Activated T-cell treated with anti-CD3 and anti-CD28 coated beads, Interleukin-2, amount 50 U/mL, for 72 hours (primary cell): ENCODE results near the gene FUNDC2. TPM values are rescaled to one million over a fixed set of nuclear protein-coding genes. Genes with fewer than 3 reads are reported as not detected.

Source experiments
- ATAC-seq, 2 donors: fragments of 150-1000 bp; cut with Tn5 transposase; replicated peaks in 1 of 2; 2 replicates each; pipeline ENCODE4 v1.10.0; 2021; ENCODE audit warnings: moderate library complexity in 2 of 2, mild to moderate bottlenecking in 1 of 2
- DNase-seq, 2 donors: peaks; one replicate each; pipeline ENCODE4 v3.0.0; 2021 to 2022; ENCODE audit warnings: mixed read lengths in 1 of 2
- H3K27ac Mint-ChIP-seq: one replicate; pipeline ENCODE4 v1.8.0; 2022; ENCODE audit warnings: mild to moderate bottlenecking, moderate library complexity, mixed read lengths
- H3K27me3 Mint-ChIP-seq: one replicate; pipeline ENCODE4 v1.8.0; 2022; ENCODE audit warnings: low read depth, mixed read lengths
- H3K36me3 Mint-ChIP-seq, 2 donors: one replicate each; pipeline ENCODE4 v1.8.0; 2022; ENCODE audit warnings: mixed read lengths in 2 of 2, mild to moderate bottlenecking in 1 of 2; ENCODE audit not compliant: insufficient read depth in 2 of 2
- H3K4me1 Mint-ChIP-seq: one replicate; pipeline ENCODE4 v1.8.0; 2022; ENCODE audit warnings: low read depth, mixed read lengths
- H3K4me3 Mint-ChIP-seq, 2 donors: one replicate each; pipeline ENCODE4 v1.8.0; 2022; ENCODE audit warnings: mild to moderate bottlenecking in 2 of 2, mixed read lengths in 2 of 2, moderate library complexity in 2 of 2
- H3K9me3 Mint-ChIP-seq, 2 donors: one replicate each; pipeline ENCODE4 v1.8.0; 2022; ENCODE audit warnings: mixed read lengths in 2 of 2
- total RNA-seq, 2 donors: library from RNA; stranded (reverse); gene quantifications; one replicate each; pipeline ENCODE4 v1.2.3, GENCODE V29; 2022

FUNDC2 gene, protein sequence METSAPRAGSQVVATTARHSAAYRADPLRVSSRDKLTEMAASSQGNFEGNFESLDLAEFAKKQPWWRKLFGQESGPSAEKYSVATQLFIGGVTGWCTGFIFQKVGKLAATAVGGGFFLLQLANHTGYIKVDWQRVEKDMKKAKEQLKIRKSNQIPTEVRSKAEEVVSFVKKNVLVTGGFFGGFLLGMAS
- total RNA-seq, result 10 to 100 TPM; 34.6 to 42.8 TPM

DNA sequence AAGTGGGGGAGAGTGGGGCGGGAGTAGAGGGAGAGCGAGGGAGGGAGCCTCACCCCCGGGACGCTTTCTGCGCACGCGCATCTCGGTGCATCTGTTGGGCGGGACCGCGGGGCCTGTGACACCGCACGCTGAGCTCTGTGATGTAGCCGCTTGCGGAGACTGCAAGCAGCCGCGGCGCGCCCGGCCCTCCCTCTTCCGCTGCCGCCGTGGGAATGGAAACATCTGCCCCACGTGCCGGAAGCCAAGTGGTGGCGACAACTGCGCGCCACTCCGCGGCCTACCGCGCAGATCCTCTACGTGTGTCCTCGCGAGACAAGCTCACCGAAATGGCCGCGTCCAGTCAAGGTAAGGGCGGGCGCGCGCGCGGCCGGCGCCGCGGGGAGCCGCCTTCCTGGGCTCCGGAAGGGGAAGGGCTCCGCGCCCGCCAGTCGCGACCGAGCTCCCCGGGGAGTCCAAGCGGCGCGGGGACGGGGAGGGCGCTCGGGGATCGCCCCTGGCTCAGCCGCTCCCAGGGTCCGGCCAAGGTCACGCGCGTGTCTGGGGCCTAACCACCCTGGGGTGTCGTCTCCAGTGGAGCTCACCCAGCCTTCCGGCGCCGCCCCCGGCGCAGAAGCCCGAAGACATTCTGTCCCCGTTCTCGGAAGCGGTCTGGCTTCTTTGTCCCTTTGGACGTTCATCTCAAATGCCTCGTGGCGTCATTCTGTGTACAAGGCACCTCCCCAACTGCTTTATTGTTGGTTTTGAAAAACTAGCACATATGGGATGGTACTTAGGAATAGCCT is at the start of gene FUNDC2:
TSS of gene FUNDC2 (plus strand) at position 118 of the 782 bp plus-strand sequence. CDS start at position 213, 95 bp downstream.
- Mint-ChIP-seq H3K9me3 (no peaks in the 10 kb centered on the region), H3K4me3 (peak within 1 kb of the TSS; percentile 81 to 96), H3K27ac (peak within 1 kb of the TSS; percentile 99), H3K27me3 (no peaks in the 10 kb centered on the region), H3K36me3 (no peaks in the 10 kb centered on the region), H3K4me1 (peaks cover 29% of the 10 kb centered on the region)
- ATAC-seq (peak; percentile 88 to 89), DNase-seq (peak; percentile 92 to 94)

- Mint-ChIP-seq H3K9me3 (no peaks in the 10 kb centered on the region), H3K27ac (no peak overlapping the region), H3K4me1 (peaks cover 12% of the 10 kb centered on the region), H3K4me3 (no peak overlapping the region), H3K36me3 (no peaks in the 10 kb centered on the region), H3K27me3 (peaks cover 6% of the 10 kb centered on the region)
- ATAC-seq (no peak), DNase-seq (no peak)
Observed at GRCh38 chrX:154979629-154980028, 47.0 kb upstream of the FUNDC2 start.

DNA sequence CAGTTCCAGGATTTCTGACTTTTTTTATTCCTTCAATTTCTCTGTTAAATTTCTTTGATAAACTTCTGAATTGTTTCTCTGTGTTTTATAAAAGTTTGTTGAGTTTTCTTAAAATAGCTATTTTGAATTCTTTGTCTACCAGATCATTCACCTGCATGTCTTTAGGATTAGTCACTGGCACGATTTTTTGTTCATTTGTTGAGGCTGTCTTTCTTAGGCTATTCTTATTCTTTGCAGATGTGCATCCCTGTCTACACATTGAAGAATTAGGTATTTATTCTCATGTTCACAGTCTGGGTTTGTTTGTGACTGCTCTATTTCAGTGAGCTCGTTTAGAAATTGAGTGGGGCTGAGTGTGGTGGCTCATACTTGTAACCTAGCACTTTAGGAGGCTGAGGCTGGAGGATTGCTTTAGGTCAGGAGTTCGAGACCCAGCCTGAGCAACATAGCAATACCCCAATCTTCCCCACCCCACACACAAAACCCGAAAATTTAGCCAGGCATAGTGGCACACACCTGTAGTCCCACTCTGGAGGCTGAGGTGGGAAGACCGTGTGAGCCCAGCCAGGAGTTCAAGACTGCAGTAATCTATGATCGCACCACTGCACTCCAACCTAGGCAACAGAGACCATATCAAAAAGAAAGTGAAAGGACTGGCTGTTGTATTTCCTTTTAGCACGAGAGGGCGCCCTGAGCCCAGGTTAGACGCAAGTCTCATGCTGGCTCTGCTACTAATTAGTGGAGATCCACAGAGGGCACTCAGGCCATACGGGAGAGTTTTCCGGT is 46.1 kb upstream of the FUNDC2 start:
- ATAC-seq (peak; percentile 97 to 98), DNase-seq (peak; percentile 79 to 81)
- H3K4me1 Mint-ChIP-seq, result peaks cover 12% of the 10 kb centered on the region
- peak overlapping the region; percentile 35 for H3K27ac Mint-ChIP-seq
- no peaks in the 10 kb centered on the region for H3K9me3 Mint-ChIP-seq
- H3K27me3 Mint-ChIP-seq, result peaks cover 6% of the 10 kb centered on the region
- H3K4me3 Mint-ChIP-seq, result peak overlapping the region; percentile 81 to 86
- no peaks in the 10 kb centered on the region for H3K36me3 Mint-ChIP-seq

DNA sequence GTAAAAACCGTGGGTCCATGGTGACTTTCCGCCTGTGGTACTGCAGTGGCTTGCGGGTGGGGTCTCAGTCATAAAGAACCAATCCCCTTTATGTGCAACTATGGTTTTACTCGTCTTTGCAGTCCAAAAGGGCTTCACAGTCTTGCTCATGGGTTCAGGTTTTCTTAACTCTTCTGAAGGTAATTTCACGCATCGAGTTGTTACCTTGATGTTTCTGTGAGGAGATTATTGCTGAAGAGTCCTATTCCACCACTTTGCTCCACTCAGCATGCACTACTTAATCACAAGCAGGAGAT is 45.6 kb upstream of the FUNDC2 start:
- DNase-seq (no peak), ATAC-seq (no peak)
- Mint-ChIP-seq H3K27me3 (peaks cover 6% of the 10 kb centered on the region), H3K9me3 (no peaks in the 10 kb centered on the region), H3K4me3 (peak overlapping the region; percentile 81 to 86), H3K4me1 (peaks cover 12% of the 10 kb centered on the region), H3K36me3 (no peaks in the 10 kb centered on the region), H3K27ac (peak overlapping the region; percentile 35)

DNA sequence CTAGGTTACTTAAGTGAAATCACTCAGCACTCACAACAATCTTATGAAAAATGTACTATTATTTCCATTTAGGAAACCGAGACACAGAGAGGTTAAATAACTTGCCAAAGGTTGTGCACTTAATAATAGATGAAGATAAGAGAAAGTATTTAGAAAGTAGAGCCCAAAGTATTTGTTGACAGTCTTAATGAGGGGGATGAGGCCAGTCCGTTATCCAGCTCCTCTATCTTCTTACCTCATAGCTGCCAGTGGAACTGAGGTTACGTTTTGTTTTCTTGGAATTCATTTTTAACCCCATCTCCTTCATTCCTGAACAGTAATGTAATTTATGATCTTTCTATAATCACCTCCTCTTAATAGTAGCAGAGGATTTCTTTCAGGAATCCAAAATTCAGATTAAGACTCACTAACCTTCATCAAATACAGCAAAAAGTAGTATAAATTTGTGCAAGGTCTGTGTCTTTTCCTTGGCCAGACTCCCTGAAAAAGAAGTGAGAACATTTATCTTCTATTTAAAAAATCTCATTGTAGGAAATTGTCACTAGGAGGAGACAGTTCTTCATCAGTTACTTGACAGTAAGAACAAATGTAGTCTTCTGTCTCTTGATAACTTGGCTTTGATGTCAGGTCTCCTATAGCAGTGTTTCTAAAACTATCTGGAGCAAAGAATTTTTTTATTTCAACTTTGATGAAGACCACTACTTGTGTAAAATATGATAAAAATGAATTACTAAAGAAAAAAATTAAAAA is 39.6 kb upstream of the FUNDC2 start:
- no peak overlapping the region for H3K27ac Mint-ChIP-seq
- DNase-seq, result no peak
- peaks cover 19% of the 10 kb centered on the region for H3K4me1 Mint-ChIP-seq
- H3K9me3 Mint-ChIP-seq, result no peaks in the 10 kb centered on the region
- no peaks in the 10 kb centered on the region for H3K36me3 Mint-ChIP-seq
- no peak overlapping the region for H3K4me3 Mint-ChIP-seq
- ATAC-seq, result no peak
- peaks cover 12% of the 10 kb centered on the region for H3K27me3 Mint-ChIP-seq

DNA sequence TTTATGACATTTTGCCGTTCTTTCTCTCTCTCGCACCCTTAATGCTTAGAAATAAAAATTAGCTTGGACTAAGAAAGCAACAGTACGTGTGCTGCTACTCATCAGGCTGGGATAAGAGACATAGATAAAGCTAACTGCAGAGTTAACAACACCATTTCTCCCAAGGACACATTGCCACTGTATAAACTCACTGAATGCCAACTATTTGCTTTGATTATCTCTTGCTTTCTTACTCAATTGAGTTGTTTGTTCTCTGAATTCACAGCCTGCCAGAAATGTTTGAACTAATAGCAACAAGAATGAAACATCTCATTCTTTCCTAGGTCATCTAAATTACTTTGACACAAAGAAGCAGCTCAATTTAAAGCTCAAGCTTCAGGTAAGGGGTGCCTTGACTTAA is 38.7 kb upstream of the FUNDC2 start:
- DNase-seq (no peak), ATAC-seq (no peak)
- peaks cover 19% of the 10 kb centered on the region for H3K4me1 Mint-ChIP-seq
- no peak overlapping the region for H3K27ac Mint-ChIP-seq
- no peak overlapping the region for H3K4me3 Mint-ChIP-seq
- H3K27me3 Mint-ChIP-seq, result peaks cover 14% of the 10 kb centered on the region
- no peaks in the 10 kb centered on the region for H3K36me3 Mint-ChIP-seq
- H3K9me3 Mint-ChIP-seq, result no peaks in the 10 kb centered on the region

- H3K4me1 Mint-ChIP-seq, result peaks cover 19% of the 10 kb centered on the region
- H3K9me3 Mint-ChIP-seq, result no peaks in the 10 kb centered on the region
- no peak overlapping the region for H3K27ac Mint-ChIP-seq
- ATAC-seq (no peak), DNase-seq (no peak)
- no peak overlapping the region for H3K4me3 Mint-ChIP-seq
- peaks cover 14% of the 10 kb centered on the region for H3K27me3 Mint-ChIP-seq
- H3K36me3 Mint-ChIP-seq, result no peaks in the 10 kb centered on the region
Observed at GRCh38 chrX:154988719-154989118, 37.9 kb upstream of the FUNDC2 start.

DNA sequence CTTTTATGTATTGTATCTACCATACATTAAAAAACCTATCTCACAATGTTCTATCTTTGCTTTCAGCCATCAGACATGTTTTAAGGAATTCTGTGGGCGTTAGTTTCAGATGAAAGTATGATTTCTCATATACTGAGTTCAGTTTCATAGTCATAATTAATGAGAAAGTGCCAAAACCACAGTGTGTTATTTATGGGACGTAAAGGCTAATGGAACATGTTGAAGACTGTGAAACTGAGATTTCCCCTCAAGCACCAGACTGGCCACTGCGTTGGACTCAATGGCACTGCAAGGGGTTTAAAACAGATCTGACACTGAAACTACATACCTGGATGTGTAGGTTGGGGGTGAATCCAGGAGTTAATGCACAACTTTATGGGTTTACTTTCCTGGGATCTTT is 36.1 kb upstream of the FUNDC2 start:
- H3K27me3 Mint-ChIP-seq, result peaks cover 14% of the 10 kb centered on the region
- DNase-seq, result no peak
- H3K36me3 Mint-ChIP-seq, result no peaks in the 10 kb centered on the region
- peaks cover 19% of the 10 kb centered on the region for H3K4me1 Mint-ChIP-seq
- peak overlapping the region in 1 of 2 donors; percentile 53 for H3K4me3 Mint-ChIP-seq
- H3K27ac Mint-ChIP-seq, result peak overlapping the region; percentile 38
- H3K9me3 Mint-ChIP-seq, result no peaks in the 10 kb centered on the region
- no peak for ATAC-seq

GRCh38 chrX:154991039-154991438 is 35.6 kb upstream of the FUNDC2 start:
- Mint-ChIP-seq H3K27me3 (peaks cover 17% of the 10 kb centered on the region), H3K4me3 (peak overlapping the region in 1 of 2 donors; percentile 53), H3K27ac (no peak overlapping the region), H3K4me1 (peaks cover 19% of the 10 kb centered on the region), H3K36me3 (no peaks in the 10 kb centered on the region), H3K9me3 (no peaks in the 10 kb centered on the region)
- ATAC-seq (peak in 1 of 2 donors; percentile 41), DNase-seq (peak; percentile 5 to 30)

GRCh38 chrX:154991476-154991875 is 35.2 kb upstream of the FUNDC2 start:
- peak overlapping the region; percentile 23 to 53 for H3K4me3 Mint-ChIP-seq
- H3K9me3 Mint-ChIP-seq, result no peaks in the 10 kb centered on the region
- DNase-seq (no peak), ATAC-seq (no peak)
- peaks cover 19% of the 10 kb centered on the region for H3K27me3 Mint-ChIP-seq
- no peaks in the 10 kb centered on the region for H3K36me3 Mint-ChIP-seq
- H3K4me1 Mint-ChIP-seq, result peaks cover 19% of the 10 kb centered on the region
- H3K27ac Mint-ChIP-seq, result no peak overlapping the region

GRCh38 chrX:154998204-154998880 is 28.3 kb upstream of the FUNDC2 start:
- Mint-ChIP-seq H3K27ac (no peak overlapping the region), H3K9me3 (no peaks in the 10 kb centered on the region), H3K36me3 (no peaks in the 10 kb centered on the region), H3K4me3 (no peak overlapping the region), H3K27me3 (peaks cover 32% of the 10 kb centered on the region), H3K4me1 (peaks cover 4% of the 10 kb centered on the region)
- ATAC-seq (no peak), DNase-seq (no peak)

DNA sequence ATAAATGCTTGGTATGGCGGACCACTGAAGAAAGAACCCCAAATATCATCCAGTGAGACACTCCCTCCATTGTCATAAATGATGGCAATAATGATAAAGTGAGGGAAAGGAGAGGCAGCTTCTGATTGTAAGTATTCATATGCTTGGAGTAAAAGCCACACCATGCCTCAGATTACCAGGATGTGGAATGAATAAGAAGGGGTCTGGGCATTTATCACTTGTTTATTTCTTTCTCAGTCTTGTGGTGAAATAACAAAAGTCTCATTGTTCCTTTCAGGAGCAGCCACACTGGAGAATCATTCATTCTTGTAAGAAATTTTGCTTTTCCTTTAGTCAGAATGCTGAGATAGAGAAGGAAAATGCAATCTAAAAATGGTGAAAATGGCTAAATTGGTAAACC is 25.8 kb upstream of the FUNDC2 start:
- peaks cover 4% of the 10 kb centered on the region for H3K4me1 Mint-ChIP-seq
- H3K27me3 Mint-ChIP-seq, result peaks cover 32% of the 10 kb centered on the region
- H3K27ac Mint-ChIP-seq, result no peak overlapping the region
- H3K36me3 Mint-ChIP-seq, result no peaks in the 10 kb centered on the region
- no peak for DNase-seq
- ATAC-seq, result no peak
- H3K4me3 Mint-ChIP-seq, result no peak overlapping the region
- H3K9me3 Mint-ChIP-seq, result no peaks in the 10 kb centered on the region
